A673 (cell line): ENCODE data around the gene NT5C2. TPM values are rescaled to one million over a fixed set of nuclear protein-coding genes. Genes with fewer than 3 reads are reported as not detected.

Experiments
- BruUV-seq: library from RNA; stranded (reverse); fragments of 400-500 nt; replicated peaks from 2 replicates; lab custom pipeline; 2021; lab: Mats Ljungman, UMichigan
- CTCF ChIA-PET: fragments of 300-600 bp; sonication (Branson Sonifier 250); formaldehyde crosslinking; loops from one replicate; lab custom pipeline; 2022; ENCODE audit warnings: antibody characterized with exemption; lab: Charles Lee
- POLR2A ChIA-PET: fragments of 300-600 bp; sonication (Branson Sonifier 250); formaldehyde crosslinking; loops from one replicate; lab custom pipeline; 2022; ENCODE audit warnings: antibody characterized with exemption; ENCODE audit not compliant: low non-redundant PET; lab: Charles Lee
- DNase-seq: peaks from one replicate; pipeline ENCODE4 v3.0.0-alpha.2; 2015; ENCODE audit warnings: low spot score
- H3K27ac ChIP-seq: fragments of 200-600 bp; sonication (generic); 2 replicates; pipeline ENCODE4 v1.5.1; 2016; ENCODE audit warnings: mixed run types, low read depth, mild to moderate bottlenecking, mixed read lengths, antibody characterized with exemption, low read length; ENCODE audit not compliant: poor library complexity, severe bottlenecking
- H3K27me3 ChIP-seq: fragments of 200-600 bp; sonication (generic); replicated peaks from 2 replicates; pipeline ENCODE4 v1.6.1; 2017; ENCODE audit warnings: mixed run types, low read depth, mild to moderate bottlenecking, mixed read lengths, antibody characterized with exemption, low read length; ENCODE audit not compliant: insufficient read depth, poor library complexity
- H3K36me3 ChIP-seq: fragments of 200-600 bp; sonication (generic); 2 replicates; pipeline ENCODE4 v1.6.1; 2016; ENCODE audit warnings: mixed run types, mild to moderate bottlenecking, mixed read lengths, antibody characterized with exemption, low read length; ENCODE audit not compliant: insufficient read depth, poor library complexity, severe bottlenecking
- H3K4me1 ChIP-seq: fragments of 200-600 bp; sonication (generic); 2 replicates; pipeline ENCODE4 v1.6.1; 2017; ENCODE audit warnings: mixed run types, mild to moderate bottlenecking, mixed read lengths, antibody characterized with exemption, low read length; ENCODE audit not compliant: insufficient read depth, poor library complexity, severe bottlenecking
- H3K4me3 ChIP-seq: fragments of 200-600 bp; sonication (generic); 2 replicates; pipeline ENCODE4 v1.5.1; 2016; ENCODE audit warnings: low read depth, mixed run types, mild to moderate bottlenecking, mixed read lengths, low read length; ENCODE audit not compliant: poor library complexity, severe bottlenecking
- H3K9me3 ChIP-seq: fragments of 200-600 bp; sonication (generic); 2 replicates; pipeline ENCODE4 v1.6.1; 2016; ENCODE audit warnings: mixed run types, low read depth, mild to moderate bottlenecking, mixed read lengths, antibody characterized with exemption, low read length; ENCODE audit not compliant: poor library complexity, severe bottlenecking
- EZH2 ChIP-seq: fragments of 200-600 bp; sonication (generic); IDR thresholded peaks from 2 replicates; pipeline ENCODE4 v1.6.1; 2017; ENCODE audit warnings: borderline replicate concordance, low read depth, mild to moderate bottlenecking, mixed read lengths, antibody characterized with exemption, low read length; ENCODE audit not compliant: poor library complexity, severe bottlenecking
- intact Hi-C: fragments of 100-400 bp; cut with micrococcal nuclease; formaldehyde crosslinking; loops from one replicate; pipeline ENCODE4 v1.10.0; 2022; ENCODE audit not compliant: unreplicated experiment
- total RNA-seq: library from RNA; stranded (reverse); gene quantifications from 2 replicates; pipeline ENCODE4 v1.2.3, GENCODE V29; 2021
- TF ChIP-seq, protein P1 (sequence below): fragments of 300-800, 200-600 bp; sonication (generic); conservative IDR thresholded peaks from 2 replicates; pipeline ENCODE4 v1.5.1; 2017; ENCODE audit warnings: low read depth, mild to moderate bottlenecking, antibody characterized with exemption, low read length, moderate library complexity, mixed read lengths

The NT5C2 gene
- total RNA-seq, 1 experiment from 2014 or later, result 61.8 TPM

GRCh38 chr10:103181244-103181643, 11.8 kb downstream of the NT5C2 start:
- POLR2A ChIA-PET, result no interaction called here
- no peaks in the 10 kb centered on the region for H3K9me3 ChIP-seq
- peaks cover 7% of the 10 kb centered on the region for H3K36me3 ChIP-seq
- intact Hi-C loops, result no loop called here
- no peaks in the 10 kb centered on the region for H3K27me3 ChIP-seq
- no peak overlapping the region for H3K27ac ChIP-seq
- BruUV-seq, result no TSS peak
- TF ChIP-seq, protein P1, sequence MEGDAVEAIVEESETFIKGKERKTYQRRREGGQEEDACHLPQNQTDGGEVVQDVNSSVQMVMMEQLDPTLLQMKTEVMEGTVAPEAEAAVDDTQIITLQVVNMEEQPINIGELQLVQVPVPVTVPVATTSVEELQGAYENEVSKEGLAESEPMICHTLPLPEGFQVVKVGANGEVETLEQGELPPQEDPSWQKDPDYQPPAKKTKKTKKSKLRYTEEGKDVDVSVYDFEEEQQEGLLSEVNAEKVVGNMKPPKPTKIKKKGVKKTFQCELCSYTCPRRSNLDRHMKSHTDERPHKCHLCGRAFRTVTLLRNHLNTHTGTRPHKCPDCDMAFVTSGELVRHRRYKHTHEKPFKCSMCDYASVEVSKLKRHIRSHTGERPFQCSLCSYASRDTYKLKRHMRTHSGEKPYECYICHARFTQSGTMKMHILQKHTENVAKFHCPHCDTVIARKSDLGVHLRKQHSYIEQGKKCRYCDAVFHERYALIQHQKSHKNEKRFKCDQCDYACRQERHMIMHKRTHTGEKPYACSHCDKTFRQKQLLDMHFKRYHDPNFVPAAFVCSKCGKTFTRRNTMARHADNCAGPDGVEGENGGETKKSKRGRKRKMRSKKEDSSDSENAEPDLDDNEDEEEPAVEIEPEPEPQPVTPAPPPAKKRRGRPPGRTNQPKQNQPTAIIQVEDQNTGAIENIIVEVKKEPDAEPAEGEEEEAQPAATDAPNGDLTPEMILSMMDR, result no peak
- TF ChIP-seq EZH2, result no peak
- CTCF ChIA-PET, result no interaction called here
- H3K4me1 ChIP-seq, result no peaks in the 10 kb centered on the region
- no peak overlapping the region for H3K4me3 ChIP-seq
- DNase-seq, result no peak

GRCh38 chr10:103180491-103180890, 12.6 kb downstream of the NT5C2 start:
- ChIA-PET CTCF (no interaction called here), POLR2A (no interaction called here)
- BruUV-seq, result no TSS peak
- no peaks in the 10 kb centered on the region for H3K9me3 ChIP-seq
- H3K27me3 ChIP-seq, result no peaks in the 10 kb centered on the region
- no peak for TF ChIP-seq EZH2
- TF ChIP-seq, protein P1, result no peak
- H3K36me3 ChIP-seq, result peaks cover 7% of the 10 kb centered on the region
- H3K27ac ChIP-seq, result no peak overlapping the region
- intact Hi-C loops, result no loop called here
- no peaks in the 10 kb centered on the region for H3K4me1 ChIP-seq
- no peak for DNase-seq
- no peak overlapping the region for H3K4me3 ChIP-seq

- BruUV-seq, result no TSS peak
- no peak for DNase-seq
- H3K36me3 ChIP-seq, result peaks cover 20% of the 10 kb centered on the region
- intact Hi-C loops, result no loop called here
- H3K27ac ChIP-seq, result no peak overlapping the region
- CTCF ChIA-PET, result no interaction called here
- POLR2A ChIA-PET, result interaction anchor here (0.6 kb wide), 1 partner anchor 12 kb away, joined by 14 read pairs; no protein-coding TSS in a partner anchor
- TF ChIP-seq EZH2, result no peak
- TF ChIP-seq, protein P1, result no peak
- H3K4me1 ChIP-seq, result no peaks in the 10 kb centered on the region
- H3K9me3 ChIP-seq, result no peaks in the 10 kb centered on the region
- H3K27me3 ChIP-seq, result no peaks in the 10 kb centered on the region
- H3K4me3 ChIP-seq, result no peak overlapping the region
These were observed 15.9 kb downstream of the NT5C2 start for GRCh38 chr10:103177123-103177522.
